Myocyte (in vitro differentiated cells): ENCODE results near the gene VNN1. TPM values are rescaled to one million over a fixed set of nuclear protein-coding genes. Genes with fewer than 3 reads are reported as not detected.
"Not testable (repeated sequence)": the region's sequence is repeated elsewhere in the genome, so short reads cannot be mapped to it uniquely, and the experiment has no call there.

Experiments
- DNase-seq: peaks from one replicate; pipeline ENCODE4 v3.0.0-alpha.2; 2012; ENCODE audit warnings: low read depth
- total RNA-seq: library from RNA; depleted of rRNA; stranded (reverse); fragments of >200 nt; gene quantifications from 2 replicates; pipeline ENCODE4 v1.2.3, GENCODE V29; 2014

VNN1 gene
- total RNA-seq, 1 donor from 2014 or later: 2.7 TPM

DNA sequence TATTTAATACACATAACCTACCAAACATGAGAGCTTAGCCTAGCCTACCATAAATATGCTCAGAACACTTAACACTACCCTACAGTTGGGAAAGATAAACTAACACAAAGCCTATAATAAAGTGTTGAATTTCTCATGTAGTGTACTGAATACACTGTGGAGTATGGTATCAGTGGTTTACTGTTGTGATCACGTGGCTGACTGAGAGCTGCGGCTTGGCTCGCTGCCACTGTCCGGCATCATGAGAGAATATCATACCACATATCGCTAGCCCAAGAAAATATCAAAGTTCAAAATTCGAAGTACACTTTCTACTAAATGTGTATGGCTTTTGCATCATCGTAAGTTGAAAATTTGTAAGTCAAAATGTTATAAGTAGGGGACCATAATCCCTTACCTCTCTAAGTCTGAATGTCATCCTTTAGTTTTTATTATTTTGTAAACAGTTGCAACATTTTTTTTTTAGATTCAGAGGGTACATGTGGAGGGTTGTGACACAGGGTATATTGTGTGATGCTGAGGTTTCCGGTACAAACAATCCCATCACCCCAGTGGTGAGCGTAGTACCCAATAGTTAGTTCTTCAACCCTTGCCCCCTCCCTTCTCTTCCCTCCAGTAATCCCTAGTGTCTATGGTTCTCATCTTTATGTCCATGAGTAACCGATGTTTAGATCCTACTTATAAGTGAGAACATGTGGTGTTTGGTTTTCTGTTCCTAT lies 40.3 kb downstream of the VNN1 start:
- DNase-seq: peak; percentile 61

GRCh38 chr6:132671295-132671694 lies 42.6 kb downstream of the VNN1 start:
- DNase-seq: no peak

DNA sequence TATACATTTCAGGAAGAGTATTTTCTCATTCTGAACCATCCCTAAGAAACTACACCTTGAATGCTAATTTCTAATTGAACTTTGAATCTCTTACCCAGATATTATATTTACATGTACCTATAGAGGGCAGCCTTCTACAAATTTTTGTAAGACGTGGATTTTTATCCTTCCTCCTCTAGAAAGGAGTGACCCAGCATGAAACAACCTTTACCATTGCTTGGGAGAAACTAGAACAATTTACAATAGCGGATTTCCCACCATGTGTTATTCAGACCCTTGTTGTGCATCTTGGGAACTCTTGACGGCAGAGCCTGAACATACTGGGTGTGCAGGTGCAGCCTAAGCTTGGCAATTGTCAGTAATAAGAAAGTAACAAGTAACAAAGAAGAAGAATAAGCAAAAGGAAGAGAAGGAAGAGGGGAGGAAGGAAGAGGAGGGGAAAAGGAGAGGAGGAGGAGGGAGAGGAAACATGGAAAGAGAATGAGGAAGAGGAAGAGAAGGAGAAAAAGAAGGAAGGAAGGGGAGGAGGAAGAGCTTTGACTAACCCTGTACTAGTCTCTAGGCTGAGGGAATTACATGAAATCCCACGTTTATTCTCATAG lies 44.1 kb downstream of the VNN1 start:
- peak; percentile 50 for DNase-seq

DNA sequence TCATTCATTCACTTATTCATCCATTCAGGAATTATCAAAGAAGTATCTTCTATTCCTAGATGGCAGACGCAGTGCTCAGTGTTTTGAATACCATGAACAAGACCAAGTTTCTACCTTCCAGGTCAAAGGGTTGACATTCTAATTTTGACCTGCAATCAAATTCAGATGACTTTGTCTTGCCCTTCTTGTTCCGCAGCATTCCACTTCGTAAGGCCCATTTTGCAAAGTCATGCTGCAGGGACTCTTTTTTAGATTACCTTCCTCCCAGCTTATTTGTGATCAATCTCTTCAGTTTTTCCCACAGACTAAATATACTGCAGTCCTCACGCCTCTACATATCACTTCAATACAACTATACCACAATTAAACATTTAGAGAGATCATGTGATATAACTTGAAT lies 47.7 kb downstream of the VNN1 start:
- no peak for DNase-seq

- no peak for DNase-seq
Observed at GRCh38 chr6:132664309-132665034, 49.4 kb downstream of the VNN1 start.

DNA sequence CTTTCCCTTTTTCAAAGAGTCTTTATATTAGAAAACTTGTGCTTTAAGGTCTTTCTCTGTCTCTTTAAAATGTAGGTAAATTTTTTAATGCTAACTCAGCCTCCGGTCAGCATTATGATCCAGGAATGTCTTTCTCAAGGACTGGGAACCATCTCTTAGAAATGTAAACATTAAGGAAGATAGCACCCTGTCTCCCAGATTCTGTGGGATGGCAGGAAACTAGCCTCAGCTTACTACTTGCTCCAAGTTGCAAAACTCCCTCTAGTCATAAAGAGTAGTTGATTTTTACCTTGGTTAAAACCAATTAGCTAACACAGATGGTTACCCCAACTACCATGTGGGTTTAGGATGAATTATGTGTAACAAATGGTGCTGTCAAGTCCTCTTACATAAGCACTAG lies 50.2 kb downstream of the VNN1 start:
- no peak for DNase-seq

DNA sequence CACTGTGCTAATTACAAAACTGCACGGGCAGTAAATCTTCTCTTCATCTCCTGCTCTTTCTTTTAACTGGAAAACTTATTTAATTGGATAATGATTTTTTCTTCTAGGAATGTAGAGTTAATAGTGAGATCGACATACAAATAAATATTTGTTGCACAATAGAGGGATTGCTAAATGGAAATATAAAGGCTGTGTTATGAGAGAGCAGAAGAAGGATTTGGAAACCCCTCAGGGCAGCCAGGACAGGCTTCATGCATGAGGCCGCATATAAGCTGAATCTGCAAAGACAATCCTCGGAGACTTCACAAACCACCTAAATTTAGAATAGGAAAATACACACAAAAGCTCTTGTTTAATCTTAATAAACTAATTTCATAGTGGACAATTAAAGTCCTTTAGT lies 51.9 kb downstream of the VNN1 start:
- no peak for DNase-seq

- DNase-seq: no peak
Observed at GRCh38 chr6:132659082-132659481, 54.8 kb downstream of the VNN1 start, which contains the start of gene TAAR1. Gene TAAR1 (minus strand): TSS chr6:132659182. CDS start chr6:132646003, 13,179 bp downstream.

GRCh38 chr6:132651062-132651461 lies 62.8 kb downstream of the VNN1 start:
- DNase-seq: no peak

GRCh38 chr6:132650429-132650828 lies 63.4 kb downstream of the VNN1 start:
- DNase-seq: no peak

- DNase-seq: peak; percentile 31
Observed at GRCh38 chr6:132648828-132649227, 65.0 kb downstream of the VNN1 start.

DNA sequence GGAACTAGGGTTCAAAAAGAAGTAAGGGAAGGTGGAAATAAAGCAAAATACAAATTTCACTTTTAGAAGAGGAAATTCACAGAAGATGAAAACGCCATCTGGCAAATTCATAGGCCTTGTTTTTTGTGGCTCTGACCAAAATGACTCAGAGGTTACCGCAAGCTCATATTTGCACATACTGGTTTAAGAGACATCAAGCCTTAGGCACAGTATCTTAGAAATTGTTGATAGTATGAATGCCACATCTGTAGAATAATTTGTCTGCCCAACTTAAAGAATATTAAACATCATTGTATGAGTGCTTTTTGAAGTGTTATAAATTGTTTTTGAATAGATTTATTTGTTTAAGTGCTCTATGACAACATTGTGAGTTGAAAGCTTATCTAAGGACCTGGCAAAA lies 65.5 kb downstream of the VNN1 start:
- DNase-seq: peak; percentile 85

DNA sequence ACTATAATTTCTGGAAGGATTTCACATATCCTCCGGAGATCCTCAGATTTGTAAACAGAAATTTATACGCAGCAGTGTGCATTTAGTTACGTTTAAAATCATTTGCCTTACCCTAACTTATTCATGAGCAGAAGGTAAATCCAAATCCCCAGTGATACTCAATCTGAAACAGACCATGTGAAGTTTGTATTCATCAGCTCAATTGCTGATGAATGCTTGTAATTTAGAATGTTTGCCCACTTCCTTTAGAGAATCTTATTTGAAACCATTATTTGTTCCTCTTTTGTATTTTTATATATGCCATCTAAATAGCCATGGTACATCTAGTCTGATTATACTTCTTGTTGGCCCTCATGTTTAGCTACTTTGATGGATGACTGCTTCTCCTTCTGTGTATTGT lies 70.3 kb downstream of the VNN1 start:
- no peak for DNase-seq

- not testable (repeated sequence) for DNase-seq
Observed at GRCh38 chr6:132637135-132637534, 76.7 kb downstream of the VNN1 start.

GRCh38 chr6:132635906-132636305 lies 77.9 kb downstream of the VNN1 start:
- DNase-seq: not testable (repeated sequence)

GRCh38 chr6:132635288-132635687 lies 78.6 kb downstream of the VNN1 start:
- DNase-seq: not testable (repeated sequence)

GRCh38 chr6:132634796-132635195 lies 79.1 kb downstream of the VNN1 start:
- no peak for DNase-seq

DNA sequence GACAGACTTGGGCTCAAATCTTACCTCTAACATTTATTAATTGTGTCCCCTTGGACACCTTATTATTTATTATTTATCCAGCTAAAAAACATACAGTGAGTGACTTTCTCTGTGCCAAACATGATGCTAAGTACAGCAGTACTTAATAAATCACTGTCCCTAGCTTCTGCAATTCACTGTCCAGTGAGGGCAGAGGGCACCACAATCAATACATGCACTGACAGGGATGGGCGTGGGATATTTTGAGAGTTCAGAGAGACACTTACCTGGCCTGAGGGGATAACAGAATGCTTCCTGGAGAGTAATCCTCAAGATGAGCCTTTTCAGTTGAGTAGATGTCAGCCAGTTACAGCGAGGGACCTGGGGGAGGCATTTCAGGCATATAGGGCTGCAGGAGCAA lies 80.5 kb downstream of the VNN1 start:
- DNase-seq: no peak
